ENCODE data around the gene HMGN2.

Gene HMGN2

GRCh38 chr1:26478159-26478558, 5.9 kb downstream of the HMGN2 start:
- H3F3A ChIP-seq (ENCODE audit: insufficient read depth), result peaks cover 61% of the 10 kb centered on the region
- no peak overlapping the region for H3K27ac ChIP-seq (ENCODE audit: low read depth, low read length)
- H3K36me3 ChIP-seq (ENCODE audit: low read length), result peaks cover 37% of the 10 kb centered on the region
- peaks cover 24% of the 10 kb centered on the region for H4K20me1 ChIP-seq (ENCODE audit: low read depth, low read length)
- no peak overlapping the region for H3K4me3 ChIP-seq (ENCODE audit: insufficient read depth, low read length, poor library complexity, severe bottlenecking)
- H2AFZ ChIP-seq (ENCODE audit: low read depth, low read length, severe bottlenecking), result no peak overlapping the region
- H3K9me2 ChIP-seq (replicated peaks; ENCODE audit: insufficient read depth, low read length), result no peaks in the 10 kb centered on the region
- H3K4me2 ChIP-seq (ENCODE audit: low read depth, low read length, poor library complexity, severe bottlenecking), result no peak overlapping the region
- no peak overlapping the region for H3K9ac ChIP-seq (ENCODE audit: low read length)
- no peaks in the 10 kb centered on the region for H3K27me3 ChIP-seq (ENCODE audit: low read length)
- no peaks in the 10 kb centered on the region for H3K9me3 ChIP-seq (ENCODE audit: insufficient read depth, low read length)
- H3K79me2 ChIP-seq (ENCODE audit: insufficient read depth, low read length), result peaks cover 17% of the 10 kb centered on the region
- no peak for TF ChIP-seq EZH2phosphoT487 (conservative IDR thresholded peaks at IDR 0.05; ENCODE audit: low read length)
- no peak for TF ChIP-seq CTCF (IDR thresholded peaks at IDR 0.05; ENCODE audit: insufficient read depth, low read length, poor library complexity, severe bottlenecking)

- H3K27me3 ChIP-seq (ENCODE audit: low read length), result no peaks in the 10 kb centered on the region
- TF ChIP-seq CTCF (IDR thresholded peaks at IDR 0.05; ENCODE audit: insufficient read depth, low read length, poor library complexity, severe bottlenecking) (no peak), EZH2phosphoT487 (conservative IDR thresholded peaks at IDR 0.05; ENCODE audit: low read length) (no peak)
- no peaks in the 10 kb centered on the region for H3K9me3 ChIP-seq (ENCODE audit: insufficient read depth, low read length)
- no peak overlapping the region for H3K9ac ChIP-seq (ENCODE audit: low read length)
- no peak overlapping the region for H2AFZ ChIP-seq (ENCODE audit: low read depth, low read length, severe bottlenecking)
- peaks cover 29% of the 10 kb centered on the region for H3K36me3 ChIP-seq (ENCODE audit: low read length)
- peaks cover 16% of the 10 kb centered on the region for H4K20me1 ChIP-seq (ENCODE audit: low read depth, low read length)
- H3K4me2 ChIP-seq (ENCODE audit: low read depth, low read length, poor library complexity, severe bottlenecking), result no peak overlapping the region
- H3K27ac ChIP-seq (ENCODE audit: low read depth, low read length), result no peak overlapping the region
- no peaks in the 10 kb centered on the region for H3K9me2 ChIP-seq (replicated peaks; ENCODE audit: insufficient read depth, low read length)
- H3F3A ChIP-seq (ENCODE audit: insufficient read depth), result peaks cover 54% of the 10 kb centered on the region
- peaks cover 9% of the 10 kb centered on the region for H3K79me2 ChIP-seq (ENCODE audit: insufficient read depth, low read length)
- no peak overlapping the region for H3K4me3 ChIP-seq (ENCODE audit: insufficient read depth, low read length, poor library complexity, severe bottlenecking)
Measured at GRCh38 chr1:26478988-26479387, 6.7 kb downstream of the HMGN2 start.

- no peak overlapping the region for H3K4me2 ChIP-seq (ENCODE audit: low read depth, low read length, poor library complexity, severe bottlenecking)
- TF ChIP-seq CTCF (IDR thresholded peaks at IDR 0.05; ENCODE audit: insufficient read depth, low read length, poor library complexity, severe bottlenecking), result no peak
- no peak for TF ChIP-seq EZH2phosphoT487 (conservative IDR thresholded peaks at IDR 0.05; ENCODE audit: low read length)
- no peak overlapping the region for H2AFZ ChIP-seq (ENCODE audit: low read depth, low read length, severe bottlenecking)
- no peak overlapping the region for H3K9ac ChIP-seq (ENCODE audit: low read length)
- peaks cover 22% of the 10 kb centered on the region for H3F3A ChIP-seq (ENCODE audit: insufficient read depth)
- no peaks in the 10 kb centered on the region for H3K79me2 ChIP-seq (ENCODE audit: insufficient read depth, low read length)
- no peaks in the 10 kb centered on the region for H3K9me3 ChIP-seq (ENCODE audit: insufficient read depth, low read length)
- H3K9me2 ChIP-seq (replicated peaks; ENCODE audit: insufficient read depth, low read length), result no peaks in the 10 kb centered on the region
- no peaks in the 10 kb centered on the region for H4K20me1 ChIP-seq (ENCODE audit: low read depth, low read length)
- H3K27me3 ChIP-seq (ENCODE audit: low read length), result no peaks in the 10 kb centered on the region
- H3K4me3 ChIP-seq (ENCODE audit: insufficient read depth, low read length, poor library complexity, severe bottlenecking), result no peak overlapping the region
- peaks cover 4% of the 10 kb centered on the region; the same call in 1 of the 2 replicates for H3K36me3 ChIP-seq (ENCODE audit: low read length)
- no peak overlapping the region for H3K27ac ChIP-seq (ENCODE audit: low read depth, low read length)
Measured at GRCh38 chr1:26482921-26483320, 10.7 kb downstream of the HMGN2 start.

Data from SU-DHL-6 (cell line).